ENCODE results near the gene TRIM39.

Gene TRIM39

DNA sequence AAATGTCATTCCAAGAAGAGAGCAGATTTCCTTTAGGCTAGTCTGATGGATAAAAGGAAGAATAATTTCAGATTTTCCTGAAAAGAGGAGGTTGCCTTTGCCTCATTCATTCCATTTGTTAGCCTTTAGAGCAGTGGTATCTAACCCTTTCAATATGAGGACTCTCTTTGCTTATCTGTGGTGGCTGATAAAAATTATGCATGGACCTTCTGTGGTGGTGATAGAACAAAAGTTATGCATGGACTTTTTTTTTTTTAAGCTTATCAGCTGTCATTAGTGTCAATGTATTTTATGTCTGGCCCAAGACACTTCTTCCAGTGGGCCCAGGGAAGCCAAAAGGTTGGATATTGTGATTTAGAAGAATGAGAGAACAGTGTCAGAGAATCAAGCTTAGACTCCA lies 1.7 kb downstream of the TRIM39 start:
- no peak for DNase-seq

DNA sequence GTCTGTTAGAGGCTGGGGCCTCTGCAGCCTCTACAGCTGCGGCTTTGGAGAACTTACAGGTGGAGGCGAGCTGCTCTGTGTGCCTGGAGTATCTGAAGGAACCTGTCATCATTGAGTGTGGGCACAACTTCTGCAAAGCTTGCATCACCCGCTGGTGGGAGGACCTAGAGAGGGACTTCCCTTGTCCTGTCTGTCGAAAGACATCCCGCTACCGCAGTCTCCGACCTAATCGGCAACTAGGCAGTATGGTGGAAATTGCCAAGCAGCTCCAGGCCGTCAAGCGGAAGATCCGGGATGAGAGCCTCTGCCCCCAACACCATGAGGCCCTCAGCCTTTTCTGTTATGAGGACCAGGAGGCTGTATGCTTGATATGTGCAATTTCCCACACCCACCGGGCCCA lies 2.6 kb downstream of the TRIM39 start:
- peak in 1 of 2 donors; percentile 32 for DNase-seq

DNA sequence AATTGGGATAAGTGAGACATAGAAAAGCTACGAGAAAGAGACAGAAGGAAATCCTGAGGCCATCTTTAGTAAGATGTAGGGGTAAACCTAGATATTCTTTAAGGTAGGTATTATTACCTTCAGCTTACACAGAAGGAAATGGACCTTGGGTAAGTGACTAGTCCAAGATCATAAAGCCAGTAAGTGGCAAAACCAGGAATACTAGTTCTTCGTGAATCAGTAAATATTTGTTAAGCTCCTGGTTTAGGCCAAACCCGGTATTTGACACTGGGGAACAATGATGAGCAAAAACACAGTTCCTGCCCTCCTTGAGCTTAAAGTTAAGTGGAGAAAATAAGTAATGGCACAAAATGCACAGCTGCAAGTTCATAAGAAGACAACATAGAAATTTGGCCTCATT lies 5.3 kb downstream of the TRIM39 start:
- DNase-seq = no peak

DNA sequence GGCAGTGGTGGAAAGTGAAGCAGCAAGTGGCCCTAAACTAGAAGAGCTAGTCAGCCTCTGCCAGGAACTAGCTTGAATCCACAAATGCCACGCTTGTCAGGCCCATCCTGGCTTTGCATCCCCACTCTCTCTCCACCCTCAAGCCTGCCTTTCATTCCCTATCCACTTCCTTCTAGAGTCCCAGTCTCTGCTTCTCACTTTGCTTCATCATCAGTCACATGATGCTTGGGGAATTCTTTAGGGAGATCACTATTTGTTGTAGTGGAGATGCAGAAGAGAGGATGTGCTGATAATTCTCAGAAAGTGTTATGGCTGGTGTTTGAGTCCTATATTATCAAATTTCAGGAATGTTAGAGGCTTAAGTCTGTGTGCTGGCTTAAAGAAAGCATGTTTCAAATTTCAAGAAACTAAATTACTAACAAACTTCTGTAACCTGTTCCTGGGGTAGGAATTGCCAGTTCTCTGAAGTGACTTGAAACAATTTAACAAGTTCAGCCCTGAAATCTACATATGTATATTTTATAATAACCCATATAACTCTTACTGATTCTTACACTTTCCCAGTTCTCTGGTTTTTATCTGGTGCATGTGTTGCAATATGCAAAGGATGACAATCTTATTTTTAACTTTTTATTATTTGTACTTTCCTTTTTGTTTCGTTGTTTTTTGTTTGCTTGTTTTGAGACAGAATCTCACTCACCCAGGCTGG lies 7.5 kb downstream of the TRIM39 start:
- no peak for DNase-seq

DNA sequence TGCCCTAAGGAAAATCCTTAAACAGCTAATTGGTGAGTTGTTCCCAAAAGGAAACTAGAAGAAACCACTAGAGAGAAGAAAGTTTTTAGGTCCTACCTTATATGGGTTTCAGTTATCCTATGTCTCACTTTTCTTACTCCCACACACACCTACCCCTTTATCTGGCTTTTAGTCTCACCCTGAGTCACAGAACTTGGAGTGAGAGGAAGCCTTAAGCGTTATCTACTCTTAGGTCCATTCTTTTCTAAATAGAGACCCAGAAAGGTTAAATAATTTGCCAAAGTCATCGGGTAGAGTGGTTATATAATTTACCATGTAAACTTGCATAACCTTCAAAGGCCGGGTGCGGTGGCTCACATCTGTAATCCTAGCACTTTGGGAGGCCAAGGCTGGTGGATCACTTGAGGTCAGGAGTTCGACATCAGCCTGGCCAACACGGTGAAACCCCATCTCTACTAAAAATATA lies 13.9 kb downstream of the TRIM39 start:
- DNase-seq = no peak

DNA sequence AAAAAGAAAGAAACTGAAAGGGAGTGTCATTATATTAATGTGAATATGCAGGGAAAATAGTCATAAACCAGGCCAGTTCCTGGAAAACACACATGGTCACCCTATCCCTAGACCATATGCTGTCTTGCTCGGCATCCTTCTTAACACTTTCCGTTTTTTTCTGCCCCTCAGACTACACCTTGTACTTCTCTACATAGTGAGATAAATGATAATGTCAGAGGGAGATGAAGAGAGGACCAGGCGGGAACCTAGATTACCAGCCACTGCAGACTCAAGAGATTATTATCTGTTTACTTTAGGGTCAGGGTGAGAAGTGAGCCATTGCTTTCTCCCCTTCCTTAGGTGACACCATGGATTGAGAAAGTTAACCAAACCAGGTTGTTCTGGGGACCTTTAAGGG lies 14.5 kb downstream of the TRIM39 start:
- DNase-seq = no peak

DNA sequence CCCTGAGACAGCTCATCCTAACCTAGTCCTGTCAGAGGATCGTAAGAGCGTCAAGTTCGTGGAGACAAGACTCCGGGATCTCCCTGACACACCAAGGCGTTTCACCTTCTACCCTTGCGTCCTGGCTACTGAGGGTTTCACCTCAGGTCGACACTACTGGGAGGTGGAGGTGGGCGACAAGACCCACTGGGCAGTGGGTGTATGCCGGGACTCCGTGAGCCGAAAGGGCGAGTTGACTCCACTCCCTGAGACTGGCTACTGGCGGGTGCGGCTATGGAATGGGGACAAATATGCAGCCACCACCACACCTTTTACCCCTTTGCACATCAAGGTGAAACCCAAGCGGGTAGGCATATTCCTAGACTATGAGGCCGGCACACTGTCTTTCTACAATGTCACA lies 15.0 kb downstream of the TRIM39 start:
- no peak for DNase-seq

DNA sequence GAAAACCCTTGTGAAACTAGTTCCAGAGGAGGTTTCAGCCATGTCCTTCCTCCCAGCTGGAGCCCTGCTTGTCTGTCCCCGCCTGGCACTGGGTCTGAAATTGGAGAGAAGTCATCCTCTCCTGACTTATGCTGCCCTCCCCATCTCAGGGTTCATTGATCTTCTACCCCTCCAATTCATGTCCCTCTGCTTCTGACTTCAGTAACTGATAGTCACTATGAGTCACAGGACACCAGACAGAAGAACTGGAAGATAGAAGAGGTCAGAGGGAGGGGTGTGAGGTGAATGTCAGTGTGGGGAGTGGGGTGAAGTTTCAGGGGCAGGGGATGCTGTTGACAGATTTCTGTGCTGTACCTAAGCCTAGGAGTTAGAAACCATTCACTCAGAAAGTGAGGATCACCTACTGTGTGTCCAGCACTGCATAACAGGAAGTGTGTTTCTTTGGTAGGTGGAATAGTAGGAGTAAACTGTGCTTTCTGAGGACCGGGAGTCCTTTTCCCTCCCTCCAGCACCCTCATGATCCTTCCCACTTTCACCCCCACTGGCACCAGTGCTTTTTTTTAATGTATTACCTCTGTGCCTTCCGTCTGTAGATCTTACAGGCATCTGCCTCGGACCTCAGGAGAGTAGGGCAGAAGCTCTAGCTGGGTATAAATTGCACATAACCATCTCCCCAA lies 17.6 kb downstream of the TRIM39 start:
- DNase-seq = no peak

DNA sequence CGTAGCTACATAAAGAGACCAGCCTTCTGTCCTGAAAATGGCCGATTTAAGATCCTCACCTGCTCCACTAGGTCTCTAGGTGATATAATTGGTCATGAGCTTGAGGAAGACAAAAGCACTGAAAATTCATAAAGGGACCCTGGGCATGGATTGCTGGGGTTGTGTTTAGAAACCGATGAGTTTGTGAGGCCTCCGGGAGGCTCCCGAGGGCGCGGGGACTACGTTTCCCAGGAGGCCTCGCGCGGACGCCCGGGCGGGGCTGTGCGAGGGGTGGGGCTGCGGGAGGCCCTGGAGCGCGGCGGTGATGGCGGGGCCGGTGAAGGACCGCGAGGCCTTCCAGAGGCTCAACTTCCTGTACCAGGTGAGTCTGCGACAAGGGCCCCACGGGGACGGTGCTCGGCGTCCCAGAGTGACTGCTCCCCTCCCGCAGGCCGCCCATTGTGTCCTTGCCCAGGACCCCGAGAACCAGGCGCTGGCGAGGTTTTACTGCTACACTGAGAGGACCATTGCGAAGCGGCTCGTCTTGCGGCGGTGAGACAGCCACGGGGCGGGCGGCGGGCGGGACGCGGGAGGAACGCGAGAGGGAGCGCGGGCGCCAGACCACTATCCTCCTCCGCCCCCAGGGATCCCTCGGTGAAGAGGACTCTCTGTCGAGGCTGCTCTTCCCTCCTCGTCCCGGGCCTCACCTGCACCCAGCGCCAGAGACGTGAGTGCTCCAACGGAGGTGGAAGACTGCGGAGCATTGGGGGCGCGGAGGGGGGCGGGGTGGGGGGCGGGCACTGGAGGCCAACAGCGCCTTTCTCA lies 18.3 kb downstream of the TRIM39 start, which contains the start of gene RPP21:
Gene RPP21 (plus strand): TSS at position 289 of the 804 bp plus-strand sequence. CDS start 16 bp downstream, at position 305.
- peak; percentile 84 to 85 for DNase-seq

DNA sequence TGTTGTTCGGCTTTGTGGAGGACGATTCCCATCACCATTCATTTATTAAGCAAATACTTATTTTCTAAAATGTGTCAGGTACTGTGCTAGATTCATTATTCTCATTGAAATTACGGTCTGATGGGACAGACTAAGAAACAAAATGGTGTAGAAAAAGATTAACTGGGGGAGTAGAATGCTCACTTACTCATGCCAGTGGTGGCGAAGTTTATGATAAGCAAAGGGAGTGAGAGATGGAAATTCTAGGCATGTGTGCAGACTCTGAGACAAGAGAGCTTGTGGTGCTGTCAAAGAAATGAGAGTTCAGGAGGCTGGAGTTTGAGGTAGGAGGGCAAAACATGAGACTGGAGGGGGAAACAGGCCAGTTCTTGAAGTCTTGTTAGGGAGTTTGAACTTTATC lies 19.1 kb downstream of the TRIM39 start:
- DNase-seq = no peak

DNA sequence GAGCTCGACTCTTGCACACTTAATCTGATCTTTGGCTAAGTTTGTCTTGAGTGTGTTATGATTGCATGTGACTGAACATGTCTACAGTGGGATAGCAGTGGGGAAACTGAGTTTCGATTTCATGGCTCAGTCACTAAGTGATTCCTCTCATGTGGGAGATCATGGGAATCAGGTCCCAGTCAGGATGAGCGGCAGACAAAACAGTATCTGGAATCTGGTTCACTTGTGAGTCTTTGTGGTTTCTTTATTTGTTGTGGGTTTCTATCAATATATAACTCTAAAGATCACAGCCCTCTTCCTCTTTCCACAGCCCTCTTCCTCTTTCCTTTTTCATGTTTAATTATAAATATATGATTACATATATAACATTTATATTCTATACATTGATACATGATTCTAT lies 22.2 kb downstream of the TRIM39 start:
- no peak for DNase-seq

DNA sequence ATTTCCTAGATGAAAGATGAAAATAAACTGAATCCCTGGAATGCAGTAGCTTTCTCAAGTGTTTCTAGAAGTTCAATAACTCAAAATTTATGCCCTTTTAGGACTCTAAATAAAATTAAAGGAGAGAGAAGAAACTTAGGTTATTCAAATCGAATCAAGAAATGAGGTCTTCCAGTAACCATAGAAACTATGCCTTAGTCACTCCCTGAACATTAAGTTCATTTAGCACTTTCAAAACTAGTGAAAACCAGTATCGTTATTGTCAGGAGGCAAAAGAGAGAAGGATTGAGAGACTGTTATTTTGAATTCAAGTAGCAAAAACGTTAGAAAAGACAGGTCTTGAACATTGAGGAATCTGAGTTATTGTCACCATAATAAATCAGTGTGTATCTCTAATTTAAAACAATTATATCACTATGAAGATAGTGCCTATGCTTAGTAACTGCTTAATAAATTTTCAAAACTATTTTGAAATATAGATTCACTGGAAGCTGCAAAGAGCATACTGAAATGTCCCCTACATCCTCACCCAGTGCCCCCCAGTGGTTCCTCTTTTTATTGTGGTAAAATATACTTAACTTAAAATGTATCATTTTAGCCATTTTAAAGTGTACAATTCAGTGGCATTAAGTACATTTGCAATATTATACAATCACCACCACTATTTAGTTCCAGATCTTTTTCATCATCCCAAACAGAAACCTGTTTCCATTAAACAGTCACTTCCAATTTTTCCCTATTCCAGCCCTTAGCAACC lies 22.9 kb downstream of the TRIM39 start:
- no peak for DNase-seq

DNA sequence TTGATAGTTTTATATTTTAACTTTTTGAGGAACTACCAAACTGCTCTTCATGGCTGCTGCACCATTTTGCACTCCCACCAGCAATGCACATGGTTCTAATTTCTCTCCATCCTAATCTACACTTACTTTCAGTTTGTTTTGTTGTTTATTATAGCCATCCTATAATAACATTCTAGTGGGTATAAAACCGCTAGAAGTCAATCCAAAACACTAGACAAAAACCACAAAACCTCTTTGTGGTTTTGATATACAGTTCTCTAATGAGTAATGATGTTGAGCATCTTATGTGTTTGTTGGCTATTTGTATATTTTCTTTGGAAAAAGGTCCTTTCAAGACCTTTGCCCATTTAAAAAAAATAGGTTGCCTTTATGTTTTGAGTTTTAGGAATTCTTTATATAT lies 23.8 kb downstream of the TRIM39 start:
- DNase-seq = no peak

DNA sequence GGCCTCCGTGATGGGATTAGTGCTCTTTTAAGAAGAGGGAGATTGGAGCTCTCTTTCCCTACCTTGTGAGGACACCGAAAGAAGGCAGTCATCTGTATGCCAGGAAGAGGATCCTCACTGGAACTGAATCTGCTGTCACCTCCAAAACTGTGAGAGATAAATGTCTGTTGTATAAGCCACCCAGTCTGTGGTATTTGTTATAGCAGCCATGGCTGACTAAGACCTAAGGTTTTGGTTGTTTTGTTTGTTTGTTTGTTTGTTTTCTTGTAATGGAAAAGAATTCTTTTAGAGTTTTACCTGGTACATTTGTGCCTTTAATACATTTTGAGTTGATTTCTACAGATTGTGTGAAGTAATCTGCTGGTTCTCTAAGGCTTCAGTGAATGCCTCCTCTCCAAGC lies 25.8 kb downstream of the TRIM39 start:
- DNase-seq = no peak

DNA sequence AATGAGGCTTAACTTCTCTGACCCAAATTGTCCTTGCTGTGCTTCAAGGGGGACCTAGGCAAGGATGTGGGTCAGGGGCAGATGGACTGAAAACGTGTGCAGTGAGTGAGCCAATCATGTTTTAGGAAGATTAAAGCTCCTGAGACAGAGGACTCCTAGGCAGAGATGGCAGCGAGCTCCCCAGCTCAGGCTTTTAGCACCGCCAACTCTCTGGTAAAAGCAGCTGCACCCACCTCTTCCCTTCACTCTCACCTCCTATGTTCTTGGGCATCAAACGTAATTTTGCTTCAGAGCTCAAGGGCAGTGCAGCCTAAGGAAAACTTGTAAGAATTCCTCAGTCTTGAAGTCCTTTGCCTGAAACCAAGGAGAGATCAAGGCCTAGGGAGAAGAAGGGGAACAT lies 28.6 kb downstream of the TRIM39 start:
- DNase-seq = no peak

DNA sequence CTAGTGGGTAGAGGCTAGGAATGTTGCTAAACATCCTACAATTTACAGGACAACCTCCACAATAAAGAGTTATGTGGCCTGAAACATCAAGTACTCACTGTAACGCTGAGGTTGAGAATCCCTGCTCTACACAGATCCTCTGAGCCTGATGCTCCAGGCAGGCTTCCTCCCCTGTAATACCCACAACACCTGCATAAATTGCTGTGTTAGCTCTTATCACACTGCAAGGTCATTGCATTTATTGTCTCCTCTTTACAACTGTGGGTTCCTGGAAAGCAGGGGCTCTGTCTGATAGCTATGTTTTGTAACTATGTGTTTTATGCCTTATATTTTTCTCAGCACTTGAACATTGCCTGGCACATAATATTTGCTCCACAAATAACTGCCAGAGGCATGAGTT lies 29.8 kb downstream of the TRIM39 start:
- no peak for DNase-seq

DNA sequence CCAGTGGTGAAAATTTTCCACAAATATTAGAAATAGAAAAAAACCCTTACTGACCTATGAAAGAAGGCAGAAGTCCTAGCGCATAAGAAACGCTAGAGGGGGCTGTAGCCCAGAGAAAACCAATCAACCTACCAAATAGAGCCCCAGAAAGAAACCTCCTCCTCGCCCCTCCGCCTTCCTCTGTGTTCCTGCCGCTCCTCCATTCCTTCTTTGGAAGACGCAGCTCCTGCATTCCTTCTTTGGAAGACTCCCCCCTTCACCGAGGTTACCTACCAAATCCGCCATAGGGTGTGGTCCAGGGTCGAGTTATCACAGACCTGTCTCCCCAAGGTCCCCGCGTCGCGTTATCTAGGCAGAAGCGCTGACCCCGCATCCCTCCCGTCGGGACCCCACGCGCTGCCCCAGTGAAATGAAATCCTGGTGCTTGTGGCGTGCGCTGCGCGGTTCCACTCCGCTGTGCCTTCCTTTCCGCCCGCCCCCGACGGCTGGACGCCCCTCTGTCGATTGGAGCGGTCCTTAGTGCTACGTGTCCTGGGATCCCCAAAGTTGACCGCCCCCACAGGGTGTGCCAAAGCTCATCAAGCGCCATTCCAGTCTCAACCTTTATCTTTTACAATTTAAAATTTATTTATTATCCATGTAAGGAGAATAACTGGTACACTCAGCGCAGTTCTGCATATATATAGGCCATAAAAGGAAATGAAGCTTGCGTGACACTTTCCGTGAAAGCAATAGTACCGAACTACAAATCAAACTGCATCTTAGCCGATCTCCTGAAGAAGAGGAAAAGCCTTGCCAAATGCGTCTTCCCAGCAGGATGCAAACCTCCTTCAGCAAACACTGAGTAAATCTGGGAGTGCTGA lies 31.2 kb downstream of the TRIM39 start:
- peak; percentile 63 to 72 for DNase-seq

DNA sequence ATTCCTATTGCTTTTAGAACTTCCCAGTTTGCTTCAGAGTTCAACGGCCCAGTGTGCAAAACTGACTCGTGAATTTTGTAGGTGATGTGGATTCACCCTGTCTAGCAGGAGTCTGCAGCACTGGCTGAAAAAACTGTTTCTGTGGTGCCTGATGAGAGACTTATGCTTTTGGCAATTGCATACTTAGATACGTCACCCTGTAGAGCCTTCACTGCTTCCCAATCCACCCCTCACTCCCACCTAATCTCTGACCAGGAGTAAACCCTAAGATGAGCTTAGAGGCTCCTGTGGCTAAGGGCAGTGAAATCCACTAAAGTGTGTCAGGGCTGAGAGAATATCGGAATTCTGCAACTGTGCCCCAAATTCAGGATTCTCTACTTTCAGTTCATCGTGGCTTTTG lies 32.5 kb downstream of the TRIM39 start:
- no peak for DNase-seq

DNA sequence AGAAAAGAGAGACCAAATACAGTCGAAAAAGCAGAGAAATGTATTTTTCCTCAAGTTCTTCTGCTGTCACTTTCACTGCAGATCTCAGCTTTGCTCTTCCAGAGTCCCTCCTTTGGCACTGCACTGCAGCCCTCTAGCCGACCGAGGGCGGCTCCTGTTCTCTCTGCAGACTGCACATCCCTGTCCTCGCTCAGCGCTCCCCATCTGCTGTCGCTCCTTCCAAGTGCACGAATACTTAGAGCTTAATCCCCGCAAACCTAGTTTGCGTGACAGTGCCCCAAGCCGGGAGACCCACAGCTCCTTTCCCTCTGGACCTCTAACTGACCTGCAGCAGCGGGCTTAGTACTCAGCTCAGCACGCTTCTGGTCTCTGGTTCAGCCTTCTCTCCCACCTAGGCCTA lies 33.4 kb downstream of the TRIM39 start:
- DNase-seq = no peak

DNA sequence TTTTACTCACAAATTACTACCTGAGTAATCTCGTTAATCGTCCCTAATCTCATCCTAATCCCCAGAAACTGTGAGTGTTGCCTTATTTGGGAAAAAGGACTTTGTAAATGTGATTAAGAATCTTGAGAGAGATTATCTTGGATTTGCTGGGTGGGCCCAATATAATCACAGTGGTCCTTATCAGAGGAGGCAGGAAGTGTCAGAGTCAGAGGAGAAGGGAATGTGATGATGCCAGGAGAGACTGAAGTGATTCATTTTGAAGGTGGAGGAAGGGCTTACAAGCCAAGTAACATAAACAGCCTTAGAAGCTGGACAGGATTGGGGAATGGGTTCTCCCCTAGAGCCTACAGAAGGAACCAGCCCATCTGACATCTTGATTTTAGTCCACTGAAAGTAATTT lies 34.9 kb downstream of the TRIM39 start:
- DNase-seq = no peak

DNA sequence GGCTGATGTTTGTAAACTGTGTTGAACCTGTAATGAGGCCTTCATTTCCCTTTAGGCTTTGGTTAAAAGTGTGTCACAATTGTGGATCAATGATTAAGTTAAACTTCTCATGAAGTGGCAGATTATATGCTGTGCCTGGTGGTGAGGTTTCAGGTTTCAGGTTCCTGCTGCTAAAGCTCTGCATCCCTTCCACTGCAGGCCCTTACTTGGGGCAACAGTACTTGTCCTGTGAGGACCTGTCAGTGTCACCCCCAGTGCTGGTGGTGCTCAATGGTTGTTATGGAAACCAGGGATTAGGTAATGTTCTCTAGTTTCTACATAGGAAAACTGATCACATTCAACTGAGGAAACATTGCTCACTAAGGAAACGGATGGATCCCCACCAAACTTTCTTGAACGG lies 36.7 kb downstream of the TRIM39 start:
- DNase-seq = no peak

DNA sequence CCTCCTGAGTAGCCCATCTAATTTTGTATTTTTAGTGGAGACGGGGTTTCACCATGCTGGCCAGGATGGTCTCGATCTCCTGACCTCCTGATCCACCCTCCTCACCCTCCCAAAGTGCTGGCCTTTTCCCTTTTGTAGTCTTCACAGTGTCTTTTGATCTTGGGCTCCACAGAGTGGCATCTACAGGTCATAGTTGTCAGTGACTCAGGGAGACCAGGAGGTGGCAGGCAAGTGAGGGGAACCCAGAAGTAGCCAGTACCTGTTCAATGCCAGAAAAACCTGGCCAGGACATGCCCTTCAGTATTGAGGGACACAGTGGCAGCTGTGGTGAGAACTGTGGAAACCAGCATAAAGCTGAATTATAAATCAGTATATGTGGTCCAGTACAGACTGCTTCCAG lies 37.9 kb downstream of the TRIM39 start:
- no peak for DNase-seq

All from CD4-positive, alpha-beta T cell treated with Interleukin-4 for 1 hour (primary cell).